Type B pancreatic cell (in vitro differentiated cells): ENCODE measurements around the gene RASGEF1C. TPM values are rescaled to one million over a fixed set of nuclear protein-coding genes. Genes with fewer than 3 reads are reported as not detected.

Experiments
- DNase-seq: peaks from one replicate; pipeline ENCODE4 v3.0.0; 2021; ENCODE audit warnings: mixed read lengths; ENCODE audit not compliant: unreplicated experiment; ENCODE audit errors: extremely low spot score
- H3K27ac Mint-ChIP-seq: 2 replicates; pipeline ENCODE4 v1.8.0; 2021; ENCODE audit warnings: mild to moderate bottlenecking, mixed read lengths
- H3K27me3 Mint-ChIP-seq: 2 replicates; pipeline ENCODE4 v1.8.0; 2021; ENCODE audit warnings: mixed read lengths
- H3K36me3 Mint-ChIP-seq: 2 replicates; pipeline ENCODE4 v1.8.0; 2021; ENCODE audit warnings: mixed read lengths
- H3K4me1 Mint-ChIP-seq: one replicate; pipeline ENCODE4 v1.8.0; 2021; ENCODE audit warnings: mixed read lengths; ENCODE audit not compliant: unreplicated experiment
- H3K4me3 Mint-ChIP-seq: 2 replicates; pipeline ENCODE4 v1.8.0; 2021; ENCODE audit warnings: mild to moderate bottlenecking, mixed read lengths
- H3K9me3 Mint-ChIP-seq: 2 replicates; pipeline ENCODE4 v1.8.0; 2021; ENCODE audit warnings: mixed read lengths
- total RNA-seq: library from RNA; stranded (reverse); gene quantifications from 2 replicates; pipeline ENCODE4 v1.2.1, GENCODE V29; 2021; ENCODE audit warnings: low replicate concordance
- TF ChIP-seq, protein P1 (sequence below): fragments of 200-600 bp; sonication (generic); conservative IDR thresholded peaks from 2 replicates; pipeline ENCODE4 v1.5.0; 2021; ENCODE audit warnings: antibody characterized with exemption, mild to moderate bottlenecking

RASGEF1C gene
- total RNA-seq, 1 donor from 2014 or later = 0.77 TPM

DNA sequence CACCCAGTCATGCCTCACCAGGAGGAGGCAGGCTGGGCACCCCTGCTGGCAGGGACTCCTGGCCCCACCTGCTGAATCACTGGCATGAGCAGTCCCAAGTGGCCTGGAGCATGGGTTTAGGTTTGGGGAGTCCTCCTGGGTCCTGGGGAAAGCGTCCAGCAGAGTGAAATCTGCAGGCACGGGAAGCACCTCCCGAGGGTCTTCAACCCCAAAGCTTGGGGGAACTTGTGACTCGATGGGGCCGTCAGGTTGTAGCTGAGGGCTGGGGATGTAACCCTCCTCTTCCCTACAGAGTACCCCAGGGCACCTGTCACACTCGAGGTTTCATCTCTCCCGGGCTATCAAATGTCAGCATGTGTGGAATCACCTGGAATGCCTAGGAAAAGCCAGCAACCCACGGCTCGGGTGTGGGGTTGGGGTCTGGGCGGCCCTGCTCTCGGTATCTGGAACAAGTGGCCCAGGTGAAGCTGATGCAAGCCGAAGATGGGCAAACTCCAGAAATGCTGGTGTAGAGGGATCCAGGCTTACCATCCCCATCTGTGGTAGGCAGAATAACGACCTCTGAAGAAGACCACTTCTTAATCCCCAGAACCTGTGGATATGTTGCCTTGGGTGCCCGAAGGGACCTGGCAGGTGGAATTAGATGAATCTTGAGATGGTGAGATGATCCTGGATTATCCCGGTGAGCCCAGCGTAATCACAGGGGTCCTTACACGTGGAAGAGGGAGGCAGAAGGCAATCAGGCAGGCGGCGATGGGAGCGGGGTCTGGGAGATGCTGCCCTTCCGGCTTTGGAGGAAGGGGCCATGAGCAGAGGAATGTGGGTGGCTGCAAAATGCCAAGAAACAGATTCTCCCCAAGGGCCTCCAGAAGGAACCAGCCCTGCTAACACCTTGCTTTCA lies 6.1 kb upstream of the RASGEF1C start:
- H3K9me3 Mint-ChIP-seq = peaks cover 5% of the 10 kb centered on the region
- no peaks in the 10 kb centered on the region for H3K4me1 Mint-ChIP-seq
- peak; percentile 64 for DNase-seq
- H3K27me3 Mint-ChIP-seq = peaks cover 12% of the 10 kb centered on the region
- no peak overlapping the region for H3K27ac Mint-ChIP-seq
- H3K4me3 Mint-ChIP-seq = no peak overlapping the region
- no peaks in the 10 kb centered on the region for H3K36me3 Mint-ChIP-seq
- TF ChIP-seq, protein P1, sequence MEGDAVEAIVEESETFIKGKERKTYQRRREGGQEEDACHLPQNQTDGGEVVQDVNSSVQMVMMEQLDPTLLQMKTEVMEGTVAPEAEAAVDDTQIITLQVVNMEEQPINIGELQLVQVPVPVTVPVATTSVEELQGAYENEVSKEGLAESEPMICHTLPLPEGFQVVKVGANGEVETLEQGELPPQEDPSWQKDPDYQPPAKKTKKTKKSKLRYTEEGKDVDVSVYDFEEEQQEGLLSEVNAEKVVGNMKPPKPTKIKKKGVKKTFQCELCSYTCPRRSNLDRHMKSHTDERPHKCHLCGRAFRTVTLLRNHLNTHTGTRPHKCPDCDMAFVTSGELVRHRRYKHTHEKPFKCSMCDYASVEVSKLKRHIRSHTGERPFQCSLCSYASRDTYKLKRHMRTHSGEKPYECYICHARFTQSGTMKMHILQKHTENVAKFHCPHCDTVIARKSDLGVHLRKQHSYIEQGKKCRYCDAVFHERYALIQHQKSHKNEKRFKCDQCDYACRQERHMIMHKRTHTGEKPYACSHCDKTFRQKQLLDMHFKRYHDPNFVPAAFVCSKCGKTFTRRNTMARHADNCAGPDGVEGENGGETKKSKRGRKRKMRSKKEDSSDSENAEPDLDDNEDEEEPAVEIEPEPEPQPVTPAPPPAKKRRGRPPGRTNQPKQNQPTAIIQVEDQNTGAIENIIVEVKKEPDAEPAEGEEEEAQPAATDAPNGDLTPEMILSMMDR = no peak

DNA sequence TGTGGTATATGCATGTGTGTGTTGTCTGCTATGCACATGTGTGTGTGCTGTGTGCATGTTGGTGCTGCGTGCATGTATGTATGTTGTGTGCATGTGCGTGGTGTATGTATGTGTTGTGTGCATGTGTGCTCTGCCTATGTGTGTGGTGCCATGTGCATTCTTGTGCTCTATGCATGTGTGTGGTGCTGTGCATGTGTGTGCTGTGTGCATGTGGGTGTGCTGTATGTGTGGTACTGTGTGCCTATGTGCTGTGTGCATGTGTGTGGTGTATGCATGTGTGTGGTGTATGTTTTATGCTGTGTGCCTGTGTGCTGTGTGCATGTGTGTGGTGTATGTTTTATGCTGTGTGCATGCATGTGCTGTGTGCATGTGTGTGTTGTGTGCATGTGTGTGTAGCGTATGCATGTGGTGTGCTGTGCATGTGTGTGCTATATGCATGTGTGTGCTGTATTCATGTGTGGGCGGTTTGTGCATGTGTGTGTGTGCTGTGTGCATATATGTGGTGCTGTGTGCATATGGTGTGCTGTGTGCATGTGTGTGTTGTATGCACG lies 4.7 kb upstream of the RASGEF1C start:
- Mint-ChIP-seq H3K4me3 (no peak overlapping the region), H3K4me1 (no peaks in the 10 kb centered on the region), H3K36me3 (no peaks in the 10 kb centered on the region), H3K9me3 (no peaks in the 10 kb centered on the region), H3K27me3 (peaks cover 12% of the 10 kb centered on the region), H3K27ac (no peak overlapping the region)
- peak; percentile 10 for DNase-seq
- TF ChIP-seq, protein P1 = no peak

- H3K4me3 Mint-ChIP-seq = no peak overlapping the region
- TF ChIP-seq, protein P1 = no peak
- peaks cover 15% of the 10 kb centered on the region for H3K27me3 Mint-ChIP-seq
- H3K36me3 Mint-ChIP-seq = no peaks in the 10 kb centered on the region
- H3K4me1 Mint-ChIP-seq = peaks cover 3% of the 10 kb centered on the region
- H3K27ac Mint-ChIP-seq = no peak overlapping the region
- H3K9me3 Mint-ChIP-seq = no peaks in the 10 kb centered on the region
- DNase-seq = peak; percentile 55
Measured at GRCh38 chr5:180213256-180213600, 4.2 kb upstream of the RASGEF1C start.

- Mint-ChIP-seq H3K4me1 (peaks cover 4% of the 10 kb centered on the region), H3K4me3 (no peak overlapping the region), H3K27ac (no peak overlapping the region), H3K9me3 (no peaks in the 10 kb centered on the region), H3K36me3 (no peaks in the 10 kb centered on the region), H3K27me3 (peaks cover 22% of the 10 kb centered on the region)
- TF ChIP-seq, protein P1 = no peak
- peak; percentile 64 for DNase-seq
Measured at GRCh38 chr5:180212363-180213255, 3.6 kb upstream of the RASGEF1C start.

GRCh38 chr5:180211761-180212035 lies 2.7 kb upstream of the RASGEF1C start:
- no peak overlapping the region for H3K4me3 Mint-ChIP-seq
- TF ChIP-seq, protein P1 = no peak

More at GRCh38 chr5:180211761-180212035, 2.7 kb upstream of the RASGEF1C start:
- DNase-seq = peak; percentile 59
- Mint-ChIP-seq H3K4me1 (peaks cover 7% of the 10 kb centered on the region), H3K27me3 (peaks cover 26% of the 10 kb centered on the region), H3K36me3 (no peaks in the 10 kb centered on the region), H3K27ac (no peak overlapping the region), H3K9me3 (no peaks in the 10 kb centered on the region)
